ENCODE measurements around the gene CA10. TPM values are rescaled to one million over a fixed set of nuclear protein-coding genes. Genes with fewer than 3 reads are reported as not detected.

The CA10 gene
- total RNA-seq, 2 donors from 2014 or later, result not detected

GRCh38 chr17:51645056-51645455, 513.5 kb downstream of the CA10 start:
- no peak for TF ChIP-seq CTCF (IDR thresholded peaks at IDR 0.05)
- no peaks in the 10 kb centered on the region for H3K36me3 ChIP-seq
- no peaks in the 10 kb centered on the region for H3K9me3 ChIP-seq
- H3K27me3 ChIP-seq, result no peaks in the 10 kb centered on the region
- no peak overlapping the region for H3K4me3 ChIP-seq
- H3K4me1 ChIP-seq, result no peaks in the 10 kb centered on the region
- H3K27ac ChIP-seq, result no peak overlapping the region
- no peak for DNase-seq (ENCODE audit: low spot score)

GRCh38 chr17:51643702-51644490, 514.6 kb downstream of the CA10 start:
- no peaks in the 10 kb centered on the region for H3K4me1 ChIP-seq
- H3K4me3 ChIP-seq, result no peak overlapping the region
- no peak for DNase-seq (ENCODE audit: low spot score)
- H3K27ac ChIP-seq, result no peak overlapping the region
- H3K9me3 ChIP-seq, result no peaks in the 10 kb centered on the region
- no peaks in the 10 kb centered on the region for H3K36me3 ChIP-seq
- no peaks in the 10 kb centered on the region for H3K27me3 ChIP-seq
- TF ChIP-seq CTCF (IDR thresholded peaks at IDR 0.05), result no peak

GRCh38 chr17:51642029-51642428, 516.5 kb downstream of the CA10 start:
- Histone ChIP-seq H3K27me3 (no peaks in the 10 kb centered on the region), H3K36me3 (no peaks in the 10 kb centered on the region), H3K4me1 (no peaks in the 10 kb centered on the region), H3K9me3 (no peaks in the 10 kb centered on the region), H3K4me3 (no peak overlapping the region), H3K27ac (no peak overlapping the region)
- no peak for TF ChIP-seq CTCF (IDR thresholded peaks at IDR 0.05)
- DNase-seq (ENCODE audit: low spot score), result no peak

GRCh38 chr17:51640108-51640622, 518.3 kb downstream of the CA10 start:
- Histone ChIP-seq H3K9me3 (no peaks in the 10 kb centered on the region), H3K4me3 (no peak overlapping the region), H3K27me3 (no peaks in the 10 kb centered on the region), H3K27ac (no peak overlapping the region), H3K4me1 (no peaks in the 10 kb centered on the region), H3K36me3 (no peaks in the 10 kb centered on the region)
- DNase-seq (ENCODE audit: low spot score), result no peak
- TF ChIP-seq CTCF (IDR thresholded peaks at IDR 0.05), result peak in 1 of 2 donors; percentile 49

- no peak for TF ChIP-seq CTCF (IDR thresholded peaks at IDR 0.05)
- no peaks in the 10 kb centered on the region for H3K4me1 ChIP-seq
- no peak overlapping the region for H3K27ac ChIP-seq
- H3K27me3 ChIP-seq, result no peaks in the 10 kb centered on the region
- no peak for DNase-seq (ENCODE audit: low spot score)
- H3K36me3 ChIP-seq, result no peaks in the 10 kb centered on the region
- H3K4me3 ChIP-seq, result no peak overlapping the region
- no peaks in the 10 kb centered on the region for H3K9me3 ChIP-seq
These were observed 519.5 kb downstream of the CA10 start for GRCh38 chr17:51638971-51639370.
